ENCODE results near the gene CHM.
"Not testable (repeated sequence)": the region's sequence is repeated elsewhere in the genome, so short reads cannot be mapped to it uniquely, and the experiment has no call there.

The CHM gene, protein sequence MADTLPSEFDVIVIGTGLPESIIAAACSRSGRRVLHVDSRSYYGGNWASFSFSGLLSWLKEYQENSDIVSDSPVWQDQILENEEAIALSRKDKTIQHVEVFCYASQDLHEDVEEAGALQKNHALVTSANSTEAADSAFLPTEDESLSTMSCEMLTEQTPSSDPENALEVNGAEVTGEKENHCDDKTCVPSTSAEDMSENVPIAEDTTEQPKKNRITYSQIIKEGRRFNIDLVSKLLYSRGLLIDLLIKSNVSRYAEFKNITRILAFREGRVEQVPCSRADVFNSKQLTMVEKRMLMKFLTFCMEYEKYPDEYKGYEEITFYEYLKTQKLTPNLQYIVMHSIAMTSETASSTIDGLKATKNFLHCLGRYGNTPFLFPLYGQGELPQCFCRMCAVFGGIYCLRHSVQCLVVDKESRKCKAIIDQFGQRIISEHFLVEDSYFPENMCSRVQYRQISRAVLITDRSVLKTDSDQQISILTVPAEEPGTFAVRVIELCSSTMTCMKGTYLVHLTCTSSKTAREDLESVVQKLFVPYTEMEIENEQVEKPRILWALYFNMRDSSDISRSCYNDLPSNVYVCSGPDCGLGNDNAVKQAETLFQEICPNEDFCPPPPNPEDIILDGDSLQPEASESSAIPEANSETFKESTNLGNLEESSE

DNA sequence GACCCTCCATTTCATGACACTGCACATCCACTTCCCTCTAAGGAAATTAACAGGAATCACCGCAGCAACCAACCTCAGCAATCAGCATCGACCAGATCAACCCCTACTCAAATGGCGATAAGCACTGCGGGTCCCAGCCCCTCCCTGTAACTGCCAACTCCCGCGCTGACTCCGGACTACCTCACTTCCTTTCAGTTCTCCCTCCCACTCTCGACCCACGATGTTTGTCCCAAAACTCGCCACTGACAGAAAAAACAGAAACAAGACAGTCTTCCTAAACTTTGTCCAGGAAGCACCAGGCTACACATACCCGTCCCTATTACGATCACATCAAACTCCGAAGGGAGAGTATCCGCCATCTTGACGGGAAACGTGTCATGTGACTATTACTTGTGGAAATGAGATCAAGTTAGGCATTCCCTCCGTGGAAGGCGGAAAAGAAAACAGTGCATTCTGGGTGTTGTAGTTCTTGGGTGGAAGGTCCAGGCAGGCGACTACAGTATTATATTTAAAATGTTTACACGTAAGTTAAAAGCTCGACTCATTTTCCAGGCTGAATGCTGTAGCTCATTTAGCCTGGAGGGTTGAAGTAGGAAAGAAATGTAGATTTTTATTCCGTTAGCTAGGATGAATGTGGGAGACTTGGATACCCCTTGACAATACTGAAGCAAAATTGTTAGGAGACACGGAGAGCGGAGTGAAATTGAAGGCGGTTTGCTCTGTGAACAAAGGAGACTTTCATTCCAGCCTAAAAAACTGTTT, at the start of gene CHM:
TSS of gene CHM (minus strand) at position 385 of the 762 bp plus-strand sequence. CDS start at position 359, 26 bp downstream.
- DNase-seq, result peak; percentile 49 to 57

DNA sequence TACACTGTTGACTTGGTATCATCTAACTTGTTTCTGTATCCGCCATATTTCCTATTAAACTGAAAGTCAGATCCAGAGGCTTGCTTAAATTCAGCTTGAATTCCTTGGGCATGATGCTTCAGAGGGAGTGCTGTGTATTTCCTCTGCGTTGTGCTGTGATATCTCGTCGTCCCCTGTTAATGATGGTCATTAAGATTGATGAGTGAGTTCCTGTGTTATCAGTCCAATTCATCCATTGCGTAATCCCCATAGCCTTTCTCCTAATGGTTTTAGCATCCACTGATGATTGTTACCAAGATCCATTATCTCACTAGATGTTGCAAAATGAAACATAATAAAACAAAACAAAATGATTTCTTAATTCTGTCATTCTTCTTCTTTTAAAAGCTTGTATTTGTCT, 31.3 kb upstream of the CHM start:
- no peak for DNase-seq

DNA sequence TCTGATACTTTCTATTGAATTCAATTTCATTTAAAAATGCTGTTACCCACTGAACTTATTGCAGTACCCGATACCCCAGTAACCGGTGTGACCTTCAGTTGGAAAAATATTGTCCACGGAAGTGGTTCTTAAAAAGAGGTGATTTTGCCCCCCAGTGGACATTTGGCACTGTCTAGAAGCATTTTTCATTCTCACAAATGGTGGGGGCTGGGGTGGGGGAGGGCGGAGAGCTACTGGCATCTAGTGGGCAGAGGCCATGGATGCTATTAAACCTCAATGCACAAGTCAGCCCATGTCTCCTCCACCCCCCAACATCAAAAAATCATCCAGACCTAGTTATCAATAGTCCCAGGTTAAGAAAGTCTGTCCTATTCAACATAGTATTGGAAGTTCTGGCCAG, 19.6 kb upstream of the CHM start:
- DNase-seq, result no peak

DNA sequence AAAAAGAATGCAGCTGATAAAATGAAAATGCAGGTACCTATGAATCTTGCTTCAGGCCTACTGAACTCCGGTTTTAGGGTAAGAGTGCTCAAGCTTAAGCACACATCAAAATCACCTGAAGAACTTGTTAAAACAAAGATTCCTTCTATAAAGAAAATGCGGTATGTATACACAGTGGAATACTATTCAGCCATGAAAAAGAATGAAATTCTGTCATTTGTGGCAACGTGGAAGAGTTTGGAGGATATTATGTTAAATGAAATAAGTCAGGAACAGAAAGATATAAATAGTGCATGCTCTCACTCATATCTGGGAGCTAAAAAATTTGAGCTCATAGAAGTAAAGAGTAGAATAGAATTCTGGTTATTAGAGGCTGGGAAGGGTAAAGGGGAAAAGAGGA, 14.0 kb upstream of the CHM start:
- DNase-seq, result no peak

DNA sequence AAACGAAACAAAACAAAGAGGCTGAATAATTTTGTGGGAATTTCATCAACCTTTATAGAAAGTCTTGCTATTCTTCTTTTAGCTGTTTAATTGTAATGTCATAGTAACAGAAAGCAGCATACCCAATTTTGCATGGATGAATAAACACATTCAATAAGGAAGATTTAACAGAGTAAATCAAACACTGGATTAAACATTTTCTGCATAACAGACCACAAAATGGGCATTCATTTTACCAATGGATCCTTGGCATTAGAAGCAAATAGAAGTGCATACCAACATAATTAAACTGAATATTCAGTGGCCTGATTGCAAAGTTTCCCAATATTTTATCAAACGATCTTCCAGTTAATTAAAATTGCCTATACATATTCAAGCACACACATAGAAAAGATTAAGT, 4.4 kb upstream of the CHM start:
- DNase-seq, result no peak

DNA sequence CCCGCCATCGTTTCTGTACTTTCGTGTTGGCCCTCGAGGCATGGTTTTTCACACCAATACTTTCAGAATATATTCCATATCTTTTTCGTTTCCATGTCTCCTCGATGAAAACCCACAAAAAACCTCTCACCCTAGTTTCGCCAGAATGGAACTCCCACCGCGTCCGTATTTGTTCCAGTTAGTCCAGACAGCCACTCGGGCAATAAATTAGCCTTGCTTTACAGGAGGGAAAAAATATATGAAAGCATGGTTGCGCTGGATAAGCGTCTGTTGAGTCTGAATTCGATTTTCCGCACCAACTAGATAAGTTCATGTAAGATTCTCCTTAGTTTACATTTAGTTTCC, 550 bp upstream of the CHM start:
- no peak for DNase-seq

DNA sequence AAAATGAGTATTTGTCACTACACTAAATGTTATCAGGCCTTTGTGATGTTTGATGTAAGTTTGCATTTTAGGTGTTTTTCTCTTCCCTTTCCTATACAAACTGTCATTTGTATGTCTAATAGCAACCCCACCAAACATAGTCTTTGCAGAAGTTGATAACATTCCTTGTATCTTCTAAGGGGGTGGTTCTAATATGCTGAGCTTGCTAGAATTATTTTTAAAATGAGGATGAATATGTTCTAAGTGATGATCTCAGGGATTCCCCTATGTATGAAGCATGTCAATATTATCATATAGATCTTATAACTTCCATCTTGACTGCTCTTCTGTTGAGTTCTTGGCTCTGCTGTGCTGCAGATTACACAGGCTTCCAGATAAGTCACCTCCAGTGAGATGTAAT, 3.1 kb downstream of the CHM start:
- no peak for DNase-seq

DNA sequence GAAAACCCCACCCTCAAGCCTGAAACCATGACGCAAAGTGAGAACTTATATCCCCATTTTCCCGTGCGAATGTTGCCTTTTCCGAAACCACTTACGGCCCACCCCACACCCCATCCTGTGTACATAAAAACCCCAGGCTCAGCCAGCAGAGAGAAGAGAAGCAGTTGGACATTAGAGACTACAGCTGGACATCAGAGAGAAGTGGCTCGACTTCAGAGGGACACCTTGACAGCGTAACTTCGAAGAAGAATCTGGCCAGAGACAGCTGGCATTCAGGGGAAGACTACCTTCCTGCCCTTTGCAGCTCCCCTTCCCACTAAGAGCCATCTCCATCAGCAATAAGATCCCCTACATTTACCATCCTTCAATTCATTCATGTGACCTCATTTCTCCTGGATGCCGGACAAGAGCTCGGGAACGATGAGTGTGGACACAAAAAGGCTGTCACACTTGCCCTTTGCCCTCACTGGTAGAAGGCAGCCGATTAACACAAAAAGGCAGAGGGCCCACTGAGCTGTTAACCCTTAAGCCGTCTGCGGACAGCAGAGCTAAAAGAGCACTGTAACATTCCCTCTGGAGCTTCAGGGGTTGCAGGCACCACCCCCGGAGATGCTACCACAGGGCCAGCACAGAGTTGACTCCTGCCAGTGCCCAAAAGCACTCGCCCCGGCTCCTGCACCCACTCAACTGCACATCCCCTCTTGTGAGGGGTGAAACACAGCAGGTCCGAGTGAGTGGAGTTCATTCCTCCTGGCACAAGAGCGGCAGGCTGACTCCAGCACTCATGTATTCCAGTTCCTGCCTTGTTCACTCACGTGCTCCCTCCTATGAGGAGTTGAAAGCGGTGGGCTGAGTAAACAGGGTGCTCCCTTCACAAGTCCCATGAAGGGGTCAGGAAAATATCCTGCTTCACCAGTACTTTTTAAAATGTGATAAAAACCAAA, 7.5 kb downstream of the CHM start:
- DNase-seq, result no peak

DNA sequence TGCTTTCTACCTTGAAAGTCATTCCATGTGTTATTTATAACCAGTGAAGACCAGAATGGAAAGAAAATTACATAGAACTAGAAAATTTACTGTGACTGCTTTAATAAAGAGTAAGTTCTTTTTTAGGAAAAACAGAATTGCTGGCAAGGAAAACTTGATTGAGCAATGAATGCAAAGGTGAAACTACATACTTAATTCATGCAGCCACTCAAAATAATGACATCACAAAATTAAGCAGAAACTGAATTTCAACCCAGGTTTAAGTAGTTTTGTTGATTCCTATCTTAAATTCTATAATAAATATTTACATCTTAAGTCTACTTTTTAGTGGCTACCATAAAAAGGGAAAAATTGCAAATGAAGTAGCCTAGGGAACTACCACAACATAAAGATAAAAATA, 14.0 kb downstream of the CHM start:
- DNase-seq, result no peak

DNA sequence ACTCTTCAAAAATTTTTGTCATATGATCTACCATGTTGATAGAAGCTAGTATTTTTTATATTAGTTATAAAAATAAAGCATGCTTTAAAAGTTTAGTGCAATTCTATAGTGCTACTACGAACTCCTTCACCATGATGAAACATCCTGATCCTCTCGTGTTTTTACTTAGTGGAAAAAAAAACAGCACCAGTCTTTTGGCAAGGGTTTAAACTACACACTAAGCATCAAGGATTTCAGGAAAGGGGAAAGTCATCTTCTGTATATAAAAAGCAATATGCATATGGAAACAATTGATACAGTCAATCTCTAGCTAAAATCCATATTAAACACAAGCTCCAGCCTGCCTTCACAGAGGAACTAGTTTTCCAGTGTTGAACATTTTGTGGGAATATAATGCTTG, 18.7 kb downstream of the CHM start:
- DNase-seq, result no peak

DNA sequence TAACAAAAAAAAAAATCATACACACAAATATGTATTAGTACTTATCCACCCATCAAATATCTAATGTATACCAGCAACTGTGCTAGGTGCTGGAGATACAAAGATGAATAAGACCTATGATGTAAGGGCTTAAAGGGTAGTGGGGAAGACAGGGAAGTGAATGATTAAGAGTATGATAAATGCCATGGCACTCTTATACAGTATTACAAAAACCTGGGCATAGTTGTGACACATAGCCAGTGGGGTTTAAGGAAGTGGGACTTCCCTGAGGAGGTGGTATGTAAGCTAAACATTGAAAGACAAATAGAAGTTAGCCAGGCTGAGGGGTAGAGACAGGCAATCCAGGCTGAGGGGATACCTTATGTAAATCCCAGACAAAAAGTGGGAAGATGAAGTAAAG, 23.5 kb downstream of the CHM start:
- no peak for DNase-seq

DNA sequence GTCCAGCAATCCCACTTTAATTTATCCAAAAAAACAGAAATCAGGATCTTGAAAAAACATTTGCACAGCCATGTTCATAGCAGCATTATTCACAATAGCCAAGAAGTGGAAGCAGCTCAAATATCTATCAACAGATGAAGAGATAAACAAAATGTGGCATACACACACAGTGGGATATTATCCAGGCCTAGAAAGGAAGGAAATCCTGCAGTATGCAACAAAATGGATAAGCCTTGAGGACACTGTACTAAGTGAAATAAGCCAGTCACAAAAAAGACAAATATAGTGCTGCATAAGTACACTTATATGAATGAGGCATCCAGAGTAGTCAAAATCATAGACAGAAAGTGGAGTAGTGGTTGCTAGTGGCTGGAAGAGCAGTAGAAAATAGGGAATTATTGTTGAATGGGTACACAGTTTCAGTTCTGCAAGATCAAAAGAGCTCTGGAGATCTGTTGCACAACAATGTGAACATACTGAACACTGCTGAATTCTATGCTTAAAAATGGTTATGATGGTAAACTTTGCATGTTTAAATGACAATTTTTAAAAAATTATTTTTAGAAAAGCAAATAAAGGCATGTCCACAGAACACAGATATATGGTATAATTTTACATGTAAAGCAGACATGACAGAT, 25.6 kb downstream of the CHM start:
- DNase-seq, result no peak

DNA sequence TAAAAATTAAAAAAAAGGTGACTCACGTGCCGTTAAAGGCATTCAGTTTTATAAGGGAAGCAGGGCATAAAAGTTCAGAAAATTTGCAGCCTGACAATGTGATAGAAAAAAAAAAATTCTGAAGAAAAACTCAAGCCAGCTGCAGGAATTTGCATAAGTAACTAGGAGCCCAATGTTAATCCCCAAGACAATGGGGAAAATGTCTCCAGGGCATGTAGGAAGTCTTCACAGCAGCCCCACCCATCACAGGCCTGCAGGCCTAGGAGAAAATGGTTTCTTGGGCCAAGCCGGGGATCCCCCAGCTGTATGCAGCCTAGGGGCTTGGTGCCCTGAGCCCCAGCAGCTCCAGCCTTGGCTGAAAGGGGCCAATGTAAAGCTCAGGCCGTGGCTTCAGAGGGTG, 31.2 kb downstream of the CHM start:
- DNase-seq, result no peak

DNA sequence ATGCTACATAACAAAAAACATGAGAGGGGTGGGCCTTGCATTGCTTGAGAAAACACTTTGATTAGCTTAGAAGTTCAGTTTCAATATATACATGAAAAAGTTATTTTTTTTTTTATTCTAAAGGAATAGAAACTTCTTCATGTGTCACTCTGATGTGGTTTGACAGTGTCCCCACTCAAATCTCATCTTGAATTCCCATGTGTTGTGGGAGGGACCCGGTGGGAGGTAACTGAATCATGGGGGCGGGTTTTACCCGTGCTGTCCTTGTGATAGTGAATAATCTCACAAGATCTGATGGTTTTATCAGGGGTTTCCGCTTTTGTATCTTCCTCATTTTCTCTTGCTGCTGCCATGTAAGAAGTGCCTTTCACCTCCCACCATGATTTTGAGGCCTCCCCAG, 32.4 kb downstream of the CHM start:
- DNase-seq, result not testable (repeated sequence)

DNA sequence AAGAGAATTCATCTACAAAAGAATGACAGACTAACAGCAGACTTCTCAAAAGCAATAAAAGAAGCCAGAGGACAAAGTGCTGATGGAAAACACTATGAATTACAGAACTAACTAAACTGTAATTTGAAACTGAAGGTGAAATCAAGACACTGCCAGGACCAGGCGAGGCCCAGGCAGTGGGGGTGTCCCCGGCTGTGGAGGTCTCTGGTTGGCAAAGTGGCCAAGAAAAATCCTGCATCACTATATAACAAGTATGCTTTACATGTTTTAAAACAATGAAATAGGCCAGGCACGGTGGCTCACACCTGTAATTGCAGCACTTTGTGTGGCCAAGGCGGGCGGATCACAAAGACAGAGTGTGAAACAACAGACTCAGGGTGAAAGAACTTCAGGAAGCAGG, 32.9 kb downstream of the CHM start:
- DNase-seq, result no peak

DNA sequence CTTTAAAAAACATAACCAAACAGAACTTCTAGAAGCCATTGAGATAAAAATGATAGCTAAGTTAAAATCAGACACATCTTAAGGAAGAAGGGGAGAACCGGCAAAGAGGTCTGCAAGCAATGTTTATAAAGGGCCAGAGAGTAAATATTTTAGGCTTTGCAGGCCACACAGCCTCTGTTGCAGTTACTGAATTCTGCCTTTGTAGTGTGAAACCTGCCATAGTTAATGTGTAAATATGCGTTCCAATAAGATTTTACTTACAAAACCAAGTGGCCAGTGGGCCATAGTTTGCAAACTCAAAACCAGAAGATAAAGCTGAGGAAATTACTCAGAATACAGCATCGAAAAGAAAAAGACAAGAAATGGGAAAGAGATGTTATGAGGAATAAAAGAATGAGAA, 33.6 kb downstream of the CHM start:
- DNase-seq, result no peak

DNA sequence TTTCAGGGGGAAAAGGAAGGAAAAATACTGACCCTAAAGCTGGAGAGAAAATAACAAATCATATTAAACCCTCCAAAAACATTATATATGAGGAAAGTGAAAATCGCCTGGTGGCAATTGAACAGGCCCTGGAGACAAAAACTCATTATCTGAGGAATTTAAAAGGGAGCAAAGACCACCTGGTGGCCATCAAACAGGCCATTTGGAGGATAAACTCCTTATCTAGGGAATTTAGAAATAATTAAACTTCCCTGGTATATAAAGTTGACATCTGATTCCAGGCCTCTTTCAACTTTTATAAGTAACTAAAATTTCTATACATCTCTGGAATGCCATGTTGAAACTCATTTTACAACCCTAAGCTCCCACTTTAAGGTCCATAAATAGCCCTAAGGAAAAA, 35.2 kb downstream of the CHM start:
- DNase-seq, result no peak

DNA sequence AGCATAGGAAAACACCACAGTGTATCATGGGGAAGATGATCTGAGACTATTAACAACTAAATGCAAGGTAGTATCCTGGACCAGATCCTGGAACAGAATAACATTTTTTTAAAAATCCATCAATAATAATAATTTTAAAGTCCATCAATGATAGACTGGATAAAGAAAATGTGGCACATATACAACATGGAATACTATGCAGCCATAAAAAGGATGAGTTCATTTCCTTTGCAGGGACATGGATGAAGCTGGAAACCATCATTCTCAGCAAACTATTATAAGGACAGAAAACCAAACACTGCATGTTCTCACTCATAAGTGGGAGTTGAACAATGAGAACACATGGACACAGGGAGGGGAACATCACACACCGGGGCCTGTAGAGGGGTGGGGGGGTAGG, 37.6 kb downstream of the CHM start:
- DNase-seq, result not testable (repeated sequence)

DNA sequence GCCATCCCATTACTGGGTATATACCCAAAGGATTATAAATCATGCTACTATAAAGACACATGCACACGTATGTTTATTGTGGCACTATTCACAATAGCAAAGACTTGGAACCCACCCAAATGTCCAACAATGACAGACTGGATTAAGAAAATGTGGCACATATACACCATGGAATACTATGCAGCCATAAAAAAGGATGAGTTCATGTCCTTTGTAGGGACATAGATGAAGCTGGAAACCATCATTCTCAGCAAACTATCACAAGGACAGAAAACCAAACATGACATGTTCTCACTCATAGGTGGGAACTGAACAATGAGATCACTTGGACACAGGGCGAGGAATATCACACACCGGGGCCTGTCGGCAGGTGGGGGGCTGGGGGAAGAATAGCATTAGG, 39.5 kb downstream of the CHM start:
- not testable (repeated sequence) for DNase-seq

DNA sequence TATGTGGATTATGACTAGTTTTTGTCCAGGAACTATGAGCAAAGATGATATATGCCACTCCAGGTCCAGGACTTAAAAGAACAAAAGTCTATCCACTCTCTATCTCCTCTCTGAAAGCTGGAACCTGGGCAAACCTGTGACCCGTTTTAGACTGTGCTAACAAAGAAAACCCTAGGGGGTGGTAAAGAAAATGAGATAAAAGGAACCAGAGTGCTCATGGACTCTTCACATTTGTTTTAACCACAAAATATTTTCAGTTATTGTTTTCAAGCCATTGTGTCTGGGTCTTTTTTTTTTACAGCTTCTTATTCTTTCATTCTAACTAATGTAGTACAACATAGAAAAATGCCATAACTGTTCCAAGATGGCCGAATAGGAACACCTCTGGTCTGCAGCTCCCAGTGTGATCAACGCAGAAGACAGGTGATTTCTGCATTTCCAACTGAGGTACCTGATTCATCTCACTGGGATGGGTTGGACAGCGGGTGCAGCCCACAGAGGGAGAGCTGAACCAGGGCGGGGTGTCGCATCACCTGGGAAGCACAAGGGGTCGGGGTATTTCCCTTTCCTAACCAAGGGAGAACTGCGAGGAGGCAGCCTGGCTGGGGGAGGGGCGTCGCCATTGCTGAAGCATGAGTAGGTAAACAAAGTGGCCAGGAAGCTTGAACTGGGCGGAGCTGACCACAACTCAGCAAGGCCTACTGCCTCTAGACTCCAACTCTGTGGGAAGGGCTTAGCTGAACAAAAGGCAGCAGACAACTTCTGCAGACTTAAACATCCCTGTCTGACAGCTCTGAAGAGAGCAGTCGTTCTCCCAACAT, 45.1 kb downstream of the CHM start:
- no peak for DNase-seq

DNA sequence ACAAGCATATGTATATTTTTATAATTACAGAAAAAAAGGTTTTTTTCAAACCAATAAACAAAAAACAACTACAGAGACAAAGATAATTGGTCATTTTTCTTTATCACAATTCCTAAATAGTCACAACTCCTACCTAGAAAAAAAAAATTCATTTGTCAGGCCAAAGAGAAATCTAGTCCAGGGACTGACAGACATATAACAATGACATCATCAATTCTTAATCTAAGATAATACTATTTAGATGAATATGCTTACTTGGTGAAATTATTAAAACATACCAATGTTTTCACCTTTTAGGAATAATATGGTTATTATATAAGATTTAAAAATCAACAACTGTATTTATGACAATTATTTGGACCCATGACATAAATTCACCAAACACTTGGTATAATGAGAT, 48.4 kb downstream of the CHM start:
- no peak for DNase-seq
